Endothelial cell of umbilical vein (primary cell): ENCODE measurements around the gene NFE2L1. TPM values are rescaled to one million over a fixed set of nuclear protein-coding genes. Genes with fewer than 3 reads are reported as not detected.
"Not testable (repeated sequence)": the region's sequence is repeated elsewhere in the genome, so short reads cannot be mapped to it uniquely, and the experiment has no call there.

Experiments
- BruUV-seq: library from RNA; stranded (reverse); fragments of 400-500 nt; replicated peaks from 2 replicates; lab custom pipeline; 2021; lab: Mats Ljungman, UMichigan
- CTCF ChIA-PET: fragments of 300-600, 350-600 bp; sonication (Branson Sonifier 250); formaldehyde crosslinking; loops from one replicate; lab custom pipeline; 2021; ENCODE audit warnings: antibody characterized with exemption, inconsistent platforms; lab: Charles Lee
- POLR2A ChIA-PET: fragments of 300-600, 350-600 bp; sonication (Branson Sonifier 250); formaldehyde crosslinking; loops from one replicate; lab custom pipeline; 2021; ENCODE audit warnings: antibody characterized with exemption, inconsistent platforms; lab: Charles Lee
- DNase-seq: peaks from one replicate; pipeline ENCODE4 v3.0.0-alpha.2; 2011; ENCODE audit warnings: low read depth, low spot score
- FAIRE-seq: peaks from 2 replicates; lab custom pipeline; 2011; peaks lifted over from hg19 to GRCh38; lab: Jason Lieb, UNC
- H2AFZ ChIP-seq: 2 replicates; pipeline ENCODE4 v1.6.0; 2012; ENCODE audit warnings: low read depth, low read length, control low read depth, inconsistent platforms
- H3K27ac ChIP-seq: 2 replicates; pipeline ENCODE4 v1.5.1; 2011; ENCODE audit warnings: low read depth, mild to moderate bottlenecking, control low read depth, low read length, moderate library complexity; ENCODE audit not compliant: insufficient read depth
- H3K27me3 ChIP-seq, 2 experiments: 2 replicates each; pipeline versions ENCODE4 v1.6.0 to v1.6.1; 2011; ENCODE audit warnings: low read length in 2 of 2, mixed read lengths in 1 of 2; ENCODE audit not compliant: control insufficient read depth in 2 of 2, insufficient read depth in 2 of 2
- H3K36me3 ChIP-seq, 2 experiments: 2 replicates in 1 of 2; 3 replicates in 1 of 2; pipeline ENCODE4 v1.5.1; 2011; ENCODE audit warnings: low read length in 2 of 2, mild to moderate bottlenecking in 1 of 2, moderate library complexity in 1 of 2; ENCODE audit not compliant: control insufficient read depth in 2 of 2, insufficient read depth in 2 of 2; ENCODE audit errors: extremely low read depth in 1 of 2
- H3K4me1 ChIP-seq: 3 replicates; pipeline ENCODE4 v1.5.1; 2011; ENCODE audit warnings: mild to moderate bottlenecking, low read length; ENCODE audit not compliant: control insufficient read depth, insufficient read depth; ENCODE audit errors: extremely low read depth
- H3K4me2 ChIP-seq: 2 replicates; pipeline ENCODE4 v1.6.1; 2011; ENCODE audit warnings: low read length, control low read depth, mixed read lengths; ENCODE audit not compliant: insufficient read depth
- H3K4me3 ChIP-seq, 3 experiments: fragments of 200-600 bp in 1 of 3; sonication (generic), shearing (Covaris generic) in 1 of 3; replicated peaks in 1 of 3; 2 replicates each; pipeline ENCODE4 v1.5.1; 2011 to 2016; ENCODE audit warnings: control low read depth in 3 of 3, low read length in 3 of 3, mild to moderate bottlenecking in 2 of 3, inconsistent platforms in 1 of 3, low read depth in 1 of 3, moderate library complexity in 1 of 3; ENCODE audit not compliant: insufficient read depth in 1 of 3
- H3K79me2 ChIP-seq: 2 replicates; pipeline ENCODE4 v1.6.0; 2012; ENCODE audit warnings: low read length, inconsistent platforms; ENCODE audit not compliant: control insufficient read depth, insufficient read depth
- H3K9ac ChIP-seq: replicated peaks from 2 replicates; pipeline ENCODE3; 2011; ENCODE audit warnings: low read length, control low read depth; ENCODE audit not compliant: insufficient read depth; ENCODE audit errors: extremely low read depth
- H3K9me1 ChIP-seq: replicated peaks from 3 replicates; pipeline ENCODE4 v1.6.0; 2011; ENCODE audit warnings: mild to moderate bottlenecking, low read length; ENCODE audit not compliant: control insufficient read depth, insufficient read depth; ENCODE audit errors: extremely low read depth
- H3K9me3 ChIP-seq: replicated peaks from 2 replicates; pipeline ENCODE4 v1.5.1; 2012; ENCODE audit warnings: low read length, inconsistent platforms; ENCODE audit not compliant: control insufficient read depth, insufficient read depth
- H4K20me1 ChIP-seq: replicated peaks from 2 replicates; pipeline ENCODE3; 2011; ENCODE audit warnings: mild to moderate bottlenecking, low read length; ENCODE audit not compliant: control insufficient read depth, insufficient read depth; ENCODE audit errors: extremely low read depth
- EZH2 ChIP-seq: IDR thresholded peaks from 2 replicates; pipeline ENCODE4 v1.6.1; 2012; ENCODE audit warnings: borderline replicate concordance, low read depth, mild to moderate bottlenecking, moderate library complexity, low read length, inconsistent platforms; ENCODE audit not compliant: severe bottlenecking
- FOS ChIP-seq: IDR thresholded peaks from 2 replicates; pipeline ENCODE4 v1.6.1; 2011; ENCODE audit warnings: mild to moderate bottlenecking, low read length, moderate library complexity, borderline replicate concordance; ENCODE audit not compliant: insufficient read depth
- GATA2 ChIP-seq: IDR thresholded peaks from 2 replicates; pipeline ENCODE4 v1.7.0; 2011; ENCODE audit warnings: low read depth, mild to moderate bottlenecking, moderate library complexity, mixed read lengths, low read length; ENCODE audit not compliant: insufficient read length, insufficient read depth
- JUN ChIP-seq: IDR thresholded peaks from 2 replicates; pipeline ENCODE4 v1.6.1; 2011; ENCODE audit warnings: borderline replicate concordance, low read depth; ENCODE audit not compliant: insufficient read length, insufficient read depth
- MAX ChIP-seq: IDR thresholded peaks from 2 replicates; pipeline ENCODE4 v1.6.1; 2011; ENCODE audit not compliant: insufficient read depth, insufficient read length
- MYC ChIP-seq: IDR thresholded peaks from one replicate; pipeline ENCODE4 v1.6.1; 2011; ENCODE audit warnings: mild to moderate bottlenecking, low read depth, low read length
- POLR2A ChIP-seq: IDR thresholded peaks from 2 replicates; pipeline ENCODE4 v1.6.1; 2012; ENCODE audit warnings: low read depth, mild to moderate bottlenecking, control low read depth, low read length
- POLR2AphosphoS5 ChIP-seq: IDR thresholded peaks from 2 replicates; pipeline ENCODE4 v1.6.1; 2012; ENCODE audit warnings: low read depth, mild to moderate bottlenecking, control low read depth, low read length, moderate library complexity; ENCODE audit not compliant: insufficient read depth
- dilution Hi-C: fragments of 300-500 bp; cut with MboI; formaldehyde crosslinking; loops from one replicate; pipeline ENCODE4 v1.15.0; 2019; ENCODE audit warnings: low sequenced_read_pairs; ENCODE audit not compliant: extremely low pct_ligation_motif_present
- intact Hi-C: fragments of 100-400 bp; cut with micrococcal nuclease; formaldehyde crosslinking; loops from one replicate; pipeline ENCODE4 v1.10.0; 2022
- polyA plus RNA-seq, 4 experiments: library from polyadenylated mRNA; depleted of rRNA in 3 of 4; stranded (reverse) in 3 of 4; unstranded in 1 of 4; fragments of >200 nt; gene quantifications; 2 replicates each; pipeline versions ENCODE4 v1.2.1 to v1.2.3, GENCODE V29; 2011 to 2012; ENCODE audit warnings: missing spikeins in 1 of 4
- total RNA-seq: library from RNA; stranded (reverse); gene quantifications from 2 replicates; pipeline ENCODE4 v1.2.3, GENCODE V29; 2021
- TF ChIP-seq, protein P1 (sequence below), 2 donors: IDR thresholded peaks; 1 replicate in 1 of 2; 2 replicates in 1 of 2; pipeline ENCODE4 v1.5.1; 2011; ENCODE audit warnings: low read length in 2 of 2, mild to moderate bottlenecking in 2 of 2, moderate library complexity in 2 of 2, control low read depth in 1 of 2, inconsistent platforms in 1 of 2, low read depth in 1 of 2; ENCODE audit not compliant: insufficient read depth in 1 of 2; ENCODE audit errors: extremely low read depth in 1 of 2

NFE2L1 gene
- total and polyA plus RNA-seq, 2 donors (not counting 3 experiments of a cell fraction or from before 2014, with no cell fraction given) = 187 to 236 TPM

GRCh38 chr17:48031966-48032365, 16.2 kb upstream of the NFE2L1 start:
- no peak for FAIRE-seq
- Histone ChIP-seq H3K27ac (no peak overlapping the region), H3K9ac (no peak overlapping the region), H3K27me3 (no peaks in the 10 kb centered on the region), H4K20me1 (no peaks in the 10 kb centered on the region), H2AFZ (no peak overlapping the region), H3K36me3 (no peaks in the 10 kb centered on the region), H3K9me1 (no peaks in the 10 kb centered on the region), H3K4me3 (no peak overlapping the region), H3K4me2 (no peak overlapping the region), H3K4me1 (no peaks in the 10 kb centered on the region), H3K9me3 (no peaks in the 10 kb centered on the region), H3K79me2 (no peaks in the 10 kb centered on the region)
- ChIA-PET POLR2A (no interaction called here), CTCF (interaction anchor here (1.4 to 7.3 kb wide), 4 partner anchors 9 to 106 kb away, joined by 3 to 210 read pairs (median 10); no protein-coding TSS in a partner anchor)
- no peak for DNase-seq
- intact Hi-C loops (no loop called here), dilution Hi-C loops (no loop called here)
- BruUV-seq = no TSS peak
- TF ChIP-seq, protein P1, sequence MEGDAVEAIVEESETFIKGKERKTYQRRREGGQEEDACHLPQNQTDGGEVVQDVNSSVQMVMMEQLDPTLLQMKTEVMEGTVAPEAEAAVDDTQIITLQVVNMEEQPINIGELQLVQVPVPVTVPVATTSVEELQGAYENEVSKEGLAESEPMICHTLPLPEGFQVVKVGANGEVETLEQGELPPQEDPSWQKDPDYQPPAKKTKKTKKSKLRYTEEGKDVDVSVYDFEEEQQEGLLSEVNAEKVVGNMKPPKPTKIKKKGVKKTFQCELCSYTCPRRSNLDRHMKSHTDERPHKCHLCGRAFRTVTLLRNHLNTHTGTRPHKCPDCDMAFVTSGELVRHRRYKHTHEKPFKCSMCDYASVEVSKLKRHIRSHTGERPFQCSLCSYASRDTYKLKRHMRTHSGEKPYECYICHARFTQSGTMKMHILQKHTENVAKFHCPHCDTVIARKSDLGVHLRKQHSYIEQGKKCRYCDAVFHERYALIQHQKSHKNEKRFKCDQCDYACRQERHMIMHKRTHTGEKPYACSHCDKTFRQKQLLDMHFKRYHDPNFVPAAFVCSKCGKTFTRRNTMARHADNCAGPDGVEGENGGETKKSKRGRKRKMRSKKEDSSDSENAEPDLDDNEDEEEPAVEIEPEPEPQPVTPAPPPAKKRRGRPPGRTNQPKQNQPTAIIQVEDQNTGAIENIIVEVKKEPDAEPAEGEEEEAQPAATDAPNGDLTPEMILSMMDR (IDR thresholded peaks at IDR 0.05; ENCODE audit: extremely low read depth in 1 of 2, insufficient read depth in 1 of 2, low read depth in 1 of 2, low read length in 2 of 2) = no peak
- TF ChIP-seq POLR2A (no peak), MAX (no peak), FOS (no peak), POLR2AphosphoS5 (no peak), EZH2 (no peak), MYC (no peak), JUN (no peak), GATA2 (no peak)

DNA sequence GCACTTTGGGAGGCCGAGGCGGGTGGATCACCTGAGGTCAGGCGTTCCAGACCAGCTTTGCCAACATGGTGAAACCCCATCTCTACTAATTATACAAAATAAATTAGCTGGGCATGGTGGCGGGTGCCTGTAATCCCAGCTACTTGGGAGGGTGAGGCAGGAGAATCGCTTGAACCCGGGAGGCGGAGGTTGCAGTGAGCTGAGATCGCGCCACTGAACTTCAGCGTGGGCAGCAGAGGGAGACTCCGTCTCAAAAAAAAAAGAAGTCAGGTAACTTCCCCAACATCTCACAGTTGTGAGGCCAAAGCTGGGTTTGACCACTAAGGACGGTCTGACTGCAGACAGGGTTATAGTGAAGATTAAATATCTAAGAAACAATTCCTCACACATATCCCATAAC, 13.4 kb upstream of the NFE2L1 start:
- ChIA-PET CTCF (interaction anchor here (0.6 to 3.0 kb wide), 8 partner anchors 9 to 189 kb away, joined by 3 to 34 read pairs (median 3); partner anchors contain the start of gene CDK5RAP3), POLR2A (interaction anchor here (1.8 kb wide), 1 partner anchor 13 kb away, joined by 4 read pairs; the partner anchor contains the start of gene NFE2L1)
- H2AFZ ChIP-seq, H3K79me2 ChIP-seq, H3K4me3 ChIP-seq, H3K9me3 ChIP-seq, dilution Hi-C loops, FAIRE-seq, H4K20me1 ChIP-seq, BruUV-seq, DNase-seq, H3K4me2 ChIP-seq, H3K36me3 ChIP-seq, H3K9me1 ChIP-seq, intact Hi-C loops, H3K9ac ChIP-seq, H3K27ac ChIP-seq, H3K4me1 ChIP-seq, H3K27me3 ChIP-seq: not testable (repeated sequence)
